GM23248 (cell line): ENCODE data around the gene STARD13. TPM values are rescaled to one million over a fixed set of nuclear protein-coding genes. Genes with fewer than 3 reads are reported as not detected.

Experiments
- DNase-seq: peaks from one replicate; pipeline ENCODE4 v3.0.0-alpha.2; 2015
- H2AFZ ChIP-seq: fragments of 200-600 bp; sonication (generic); 2 replicates; pipeline ENCODE4 v1.6.1; 2016; ENCODE audit warnings: antibody characterized with exemption
- H3F3A ChIP-seq: fragments of 200-600 bp; sonication (generic); 2 replicates; pipeline ENCODE4 v1.6.1; 2016; ENCODE audit warnings: mild to moderate bottlenecking, antibody characterized with exemption, mixed run types; ENCODE audit not compliant: insufficient read depth
- H3K27ac ChIP-seq: fragments of 200-600 bp; sonication (generic); 2 replicates; pipeline ENCODE4 v1.5.1; 2016; ENCODE audit warnings: mild to moderate bottlenecking
- H3K27me3 ChIP-seq: fragments of 200-600 bp; sonication (generic); replicated peaks from 2 replicates; pipeline ENCODE4 v1.6.1; 2016; ENCODE audit warnings: mild to moderate bottlenecking; ENCODE audit not compliant: insufficient read depth
- H3K36me3 ChIP-seq: fragments of 200-600 bp; sonication (generic); 2 replicates; pipeline ENCODE4 v1.6.1; 2016; ENCODE audit warnings: low read depth, mild to moderate bottlenecking
- H3K4me1 ChIP-seq: fragments of 200-600 bp; sonication (generic); 2 replicates; pipeline ENCODE4 v1.6.1; 2016; ENCODE audit warnings: mild to moderate bottlenecking; ENCODE audit not compliant: insufficient read depth
- H3K4me2 ChIP-seq: fragments of 200-600 bp; sonication (generic); one replicate; pipeline ENCODE4 v1.6.1; 2016; ENCODE audit warnings: mild to moderate bottlenecking; ENCODE audit not compliant: unreplicated experiment
- H3K4me3 ChIP-seq: fragments of 200-600 bp; sonication (generic); 2 replicates; pipeline ENCODE4 v1.5.1; 2016; ENCODE audit warnings: mild to moderate bottlenecking
- H3K79me2 ChIP-seq: fragments of 200-600 bp; sonication (generic); 2 replicates; pipeline ENCODE4 v1.6.1; 2016; ENCODE audit warnings: mild to moderate bottlenecking; ENCODE audit not compliant: insufficient read depth
- H3K9ac ChIP-seq: fragments of 200-600 bp; sonication (generic); 2 replicates; pipeline ENCODE4 v1.6.1; 2016; ENCODE audit warnings: mild to moderate bottlenecking
- H3K9me2 ChIP-seq: fragments of 200-600 bp; sonication (generic); 2 replicates; pipeline ENCODE4 v1.6.1; 2016; ENCODE audit warnings: mixed run types, mild to moderate bottlenecking, moderate library complexity; ENCODE audit not compliant: insufficient read depth
- H3K9me3 ChIP-seq: fragments of 200-600 bp; sonication (generic); one replicate; pipeline ENCODE4 v1.6.1; 2017; ENCODE audit warnings: low read depth
- H4K20me1 ChIP-seq: fragments of 200-600 bp; sonication (generic); 2 replicates; pipeline ENCODE4 v1.6.0; 2016; ENCODE audit not compliant: insufficient read depth
- EZH2 ChIP-seq: fragments of 200-600 bp; sonication (generic); IDR thresholded peaks from 2 replicates; pipeline ENCODE4 v1.6.1; 2018; ENCODE audit warnings: antibody characterized with exemption, mild to moderate bottlenecking; ENCODE audit not compliant: insufficient read depth, poor library complexity, severe bottlenecking
- EZH2phosphoT487 ChIP-seq: fragments of 200-600 bp; sonication (generic); IDR thresholded peaks from 2 replicates; pipeline ENCODE4 v1.6.1; 2018; ENCODE audit warnings: antibody characterized with exemption, moderate library complexity, mild to moderate bottlenecking, low read depth; ENCODE audit not compliant: insufficient read depth
- WGBS, 2 experiments: methylation state at CpG; one replicate each; pipeline ENCODE4 v1.1.6; 2015 to 2017; ENCODE audit warnings: low lambda C conversion rate in 2 of 2, low coverage in 1 of 2; ENCODE audit errors: missing lambda C conversion rate in 2 of 2; 5-methylcytosine and 5-hydroxymethylcytosine counted together
- in situ Hi-C: fragments of 300-500 bp; cut with MboI; formaldehyde crosslinking; loops from 2 replicates; pipeline ENCODE4 v1.15.0; 2020
- polyA plus RNA-seq: library from polyadenylated mRNA; unstranded; fragments of >200 nt; fragmentation: Nextera tagmentation; extraction: Ambion mirVana; gene quantifications from 2 replicates; pipeline ENCODE4 v1.2.1, GENCODE V29; 2016
- total RNA-seq: library from RNA; depleted of rRNA; stranded (reverse); fragments of >200 nt; shearing (Covaris generic); gene quantifications from 2 replicates; pipeline ENCODE4 v1.2.3, GENCODE V29; 2014

The STARD13 gene
- total and polyA plus RNA-seq, 2 experiments from 2014 or later, result 13.8 to 16.6 TPM

- Histone ChIP-seq H3K36me3 (peaks cover 26% of the 10 kb centered on the region), H3K79me2 (peaks cover 26% of the 10 kb centered on the region; the same call in 1 of the 2 replicates), H3K9me2 (no peaks in the 10 kb centered on the region), H2AFZ (no peak overlapping the region), H3K9ac (no peak overlapping the region), H3F3A (peaks cover 50% of the 10 kb centered on the region), H3K4me3 (no peak overlapping the region), H3K9me3 (no peaks in the 10 kb centered on the region), H3K27ac (no peak overlapping the region), H3K27me3 (no peaks in the 10 kb centered on the region), H4K20me1 (no peaks in the 10 kb centered on the region), H3K4me1 (peaks cover 36% of the 10 kb centered on the region), H3K4me2 (no peak overlapping the region)
- TF ChIP-seq EZH2phosphoT487 (no peak), EZH2 (no peak)
- 96 to 98% methylated on average over 20 of the region's 20 CpGs for WGBS, 2 experiments
- DNase-seq, result no peak
- in situ Hi-C loops, result no loop called here
Measured at GRCh38 chr13:33129886-33130285, 155.7 kb downstream of the STARD13 start.

DNA sequence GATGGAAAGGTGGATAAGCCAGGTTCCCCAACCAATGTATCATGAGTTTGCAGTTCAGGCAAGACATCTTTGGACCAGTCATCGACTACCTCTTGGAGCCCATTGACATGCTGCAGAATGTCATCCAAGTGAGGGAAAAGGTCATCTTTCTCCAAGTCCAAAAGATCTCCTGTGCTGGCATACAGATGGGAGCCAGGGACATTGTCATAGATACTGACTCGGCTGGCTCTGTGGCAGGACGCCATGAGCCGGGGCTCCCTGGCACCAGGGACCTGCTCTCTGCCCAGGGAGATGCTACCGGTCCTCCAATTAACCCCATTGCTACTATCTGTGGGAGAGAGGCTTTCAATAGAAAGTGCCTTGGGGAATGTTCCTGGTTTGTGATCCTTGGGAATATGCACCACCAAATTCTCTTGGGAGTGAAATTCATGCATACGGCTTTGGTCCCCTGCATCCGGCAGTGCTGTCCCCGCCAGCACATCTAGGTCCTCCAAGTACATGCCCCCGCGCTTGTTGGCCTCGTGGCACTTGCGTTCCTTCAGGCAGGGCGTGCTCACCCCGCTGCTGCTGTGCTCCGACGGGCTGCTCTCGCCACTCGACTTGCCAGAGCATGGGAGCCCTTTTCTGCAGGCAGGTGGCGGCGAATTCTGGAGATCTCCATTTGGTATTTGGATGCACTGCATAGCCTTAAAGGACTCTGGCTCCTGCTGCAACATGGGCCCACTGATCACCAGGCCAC lies 156.3 kb downstream of the STARD13 start:
- Histone ChIP-seq H3K27me3 (no peaks in the 10 kb centered on the region), H3K36me3 (peaks cover 28% of the 10 kb centered on the region), H2AFZ (no peak overlapping the region), H3K9me3 (no peaks in the 10 kb centered on the region), H3F3A (peaks cover 49% of the 10 kb centered on the region), H3K9me2 (no peaks in the 10 kb centered on the region), H4K20me1 (no peaks in the 10 kb centered on the region), H3K27ac (no peak overlapping the region), H3K4me1 (peaks cover 36% of the 10 kb centered on the region), H3K79me2 (peaks cover 19% of the 10 kb centered on the region; the same call in 1 of the 2 replicates), H3K9ac (no peak overlapping the region), H3K4me2 (no peak overlapping the region), H3K4me3 (no peak overlapping the region)
- in situ Hi-C loops, result no loop called here
- 94 to 95% methylated on average over 20 of the region's 20 CpGs for WGBS, 2 experiments
- no peak for TF ChIP-seq EZH2
- TF ChIP-seq EZH2phosphoT487, result no peak
- no peak for DNase-seq

GRCh38 chr13:33128134-33128533 lies 157.4 kb downstream of the STARD13 start:
- Histone ChIP-seq H3K27ac (no peak overlapping the region), H3K9ac (no peak overlapping the region), H3K27me3 (no peaks in the 10 kb centered on the region), H2AFZ (no peak overlapping the region), H3K9me2 (no peaks in the 10 kb centered on the region), H3F3A (peaks cover 49% of the 10 kb centered on the region), H3K36me3 (peaks cover 27% of the 10 kb centered on the region), H3K9me3 (no peaks in the 10 kb centered on the region), H4K20me1 (no peaks in the 10 kb centered on the region), H3K4me2 (no peak overlapping the region), H3K4me1 (peaks cover 40% of the 10 kb centered on the region), H3K4me3 (no peak overlapping the region), H3K79me2 (0 out of 2 replicates have a peak, but pooled peaks cover 10% of the 10 kb centered on the region)
- TF ChIP-seq EZH2 (no peak), EZH2phosphoT487 (no peak)
- in situ Hi-C loops, result no loop called here
- peak; percentile 13 for DNase-seq
- WGBS, 2 experiments, result 94 to 95% methylated on average over 4 of the region's 4 CpGs

GRCh38 chr13:33127009-33127551 lies 158.5 kb downstream of the STARD13 start:
- in situ Hi-C loops, result no loop called here
- TF ChIP-seq EZH2phosphoT487 (no peak), EZH2 (no peak)
- Histone ChIP-seq H3K36me3 (peaks cover 27% of the 10 kb centered on the region), H3K9me2 (no peaks in the 10 kb centered on the region), H3K9ac (no peak overlapping the region; the same call in 1 of the 2 replicates), H3K4me1 (peaks cover 38% of the 10 kb centered on the region), H3K9me3 (no peaks in the 10 kb centered on the region), H3K4me3 (0 out of 2 replicates have a peak overlapping the region, but pooled peaks have one; percentile 24), H3K79me2 (peaks cover 15% of the 10 kb centered on the region; the same call in 1 of the 2 replicates), H4K20me1 (no peaks in the 10 kb centered on the region), H3K4me2 (peak overlapping the region; percentile 66), H3F3A (peaks cover 51% of the 10 kb centered on the region), H3K27ac (peak overlapping the region; percentile 79), H2AFZ (no peak overlapping the region), H3K27me3 (no peaks in the 10 kb centered on the region)
- DNase-seq, result peak; percentile 34
- 46 to 64% methylated on average over 14 of the region's 14 CpGs for WGBS, 2 experiments
